H1 (cell line): ENCODE data around the gene PDZRN4. TPM values are rescaled to one million over a fixed set of nuclear protein-coding genes. Genes with fewer than 3 reads are reported as not detected.

Experiments used
- CTCF ChIA-PET: fragments of 300-600 bp; sonication (Branson Sonifier 250); formaldehyde crosslinking; loops from one replicate; lab custom pipeline; 2021; ENCODE audit not compliant: partially characterized antibody; lab: Charles Lee
- POLR2A ChIA-PET: fragments of 300-600 bp; sonication (Branson Sonifier 250); formaldehyde crosslinking; loops from one replicate; lab custom pipeline; 2021; ENCODE audit warnings: inconsistent platforms; ENCODE audit not compliant: partially characterized antibody; lab: Charles Lee
- DNase-seq, 2 experiments: peaks; one replicate each; pipeline versions ENCODE4 v3.0.0 to v3.0.0-alpha.2; 2010 to 2022; ENCODE audit warnings: low spot score in 2 of 2, low read depth in 1 of 2, mixed read lengths in 1 of 2
- FAIRE-seq: peaks from 2 replicates; lab custom pipeline; 2011; peaks lifted over from hg19 to GRCh38; lab: Jason Lieb, UNC
- H2AFZ ChIP-seq: 2 replicates; pipeline ENCODE4 v1.8.1; 2012; ENCODE audit warnings: low read length, inconsistent platforms
- H2AK5ac ChIP-seq: 2 replicates; pipeline ENCODE4 v1.6.1; 2013; ENCODE audit warnings: low read depth, low read length
- H2BK120ac ChIP-seq: replicated peaks from 2 replicates; pipeline ENCODE3; 2013; ENCODE audit warnings: low read depth, low read length, inconsistent platforms
- H2BK12ac ChIP-seq: 2 replicates; pipeline ENCODE4 v1.6.1; 2013; ENCODE audit warnings: low read depth, low read length
- H2BK15ac ChIP-seq: 2 replicates; pipeline ENCODE4 v1.6.1; 2013; ENCODE audit warnings: low read length
- H2BK20ac ChIP-seq: 2 replicates; pipeline ENCODE4 v1.6.1; 2013; ENCODE audit warnings: low read length
- H2BK5ac ChIP-seq: 2 replicates; pipeline ENCODE4 v1.6.1; 2013; ENCODE audit warnings: low read depth, low read length
- H3K14ac ChIP-seq: 2 replicates; pipeline ENCODE4 v1.6.1; 2013; ENCODE audit warnings: inconsistent platforms; ENCODE audit not compliant: insufficient read length
- H3K18ac ChIP-seq: 2 replicates; pipeline ENCODE4 v1.6.1; 2013; ENCODE audit warnings: low read length; ENCODE audit errors: extremely low read depth
- H3K23ac ChIP-seq: 2 replicates; pipeline ENCODE4 v1.6.1; 2013; ENCODE audit warnings: inconsistent platforms; ENCODE audit not compliant: insufficient read length
- H3K23me2 ChIP-seq: 2 replicates; pipeline ENCODE4 v1.6.1; 2013; ENCODE audit warnings: low read depth, low read length
- H3K27ac ChIP-seq: 2 replicates; pipeline ENCODE4 v1.6.1; 2011; ENCODE audit warnings: low read depth, low read length, inconsistent platforms
- H3K27me3 ChIP-seq, 4 experiments: replicated peaks in 1 of 4; 1 replicate in 1 of 4; 2 replicates in 3 of 4; pipeline versions ENCODE4 v1.6.1 to v1.8.1; 2011 to 2013; ENCODE audit warnings: low read length in 3 of 4, mild to moderate bottlenecking in 3 of 4, inconsistent platforms in 2 of 4, mixed read lengths in 2 of 4, moderate library complexity in 1 of 4; ENCODE audit not compliant: control insufficient read depth in 3 of 4, insufficient read depth in 3 of 4; ENCODE audit errors: extremely low read depth in 1 of 4
- H3K36me3 ChIP-seq, 4 experiments: 2 replicates each; pipeline versions ENCODE4 v1.6.1 to v1.8.1; 2011 to 2013; ENCODE audit warnings: mild to moderate bottlenecking in 4 of 4, low read length in 3 of 4, moderate library complexity in 2 of 4, control low read depth in 1 of 4, inconsistent platforms in 1 of 4; ENCODE audit not compliant: insufficient read depth in 4 of 4, control insufficient read depth in 2 of 4
- H3K4ac ChIP-seq: replicated peaks from 2 replicates; pipeline ENCODE3; 2013; ENCODE audit warnings: low read length, low read depth, mixed read lengths, inconsistent platforms; ENCODE audit not compliant: insufficient read length
- H3K4me1 ChIP-seq, 4 experiments: replicated peaks in 1 of 4; 1 replicate in 1 of 4; 2 replicates in 3 of 4; pipeline versions ENCODE4 v1.6.1 to v1.8.1; 2011 to 2013; ENCODE audit warnings: low read length in 3 of 4, inconsistent platforms in 2 of 4, mixed read lengths in 1 of 4; ENCODE audit not compliant: insufficient read depth in 4 of 4, control insufficient read depth in 3 of 4
- H3K4me2 ChIP-seq, 2 experiments: 2 replicates each; pipeline versions ENCODE4 v1.6.1 to v1.8.1; 2011 to 2013; ENCODE audit warnings: low read depth in 2 of 2, low read length in 2 of 2, control low read depth in 1 of 2, inconsistent platforms in 1 of 2, mild to moderate bottlenecking in 1 of 2; ENCODE audit not compliant: insufficient read depth in 1 of 2
- H3K4me3 ChIP-seq, 4 experiments: fragments of 200-600, 300-600 bp in 1 of 4; sonication (generic), shearing (Covaris generic), sonication (Bioruptor Twin) in 1 of 4; 2 replicates each; pipeline versions ENCODE4 v1.5.1 to v1.8.1; 2011 to 2016; ENCODE audit warnings: low read length in 4 of 4, low read depth in 3 of 4, control low read depth in 2 of 4, inconsistent platforms in 2 of 4, mild to moderate bottlenecking in 2 of 4, mixed read lengths in 1 of 4, moderate library complexity in 1 of 4; ENCODE audit not compliant: insufficient read depth in 2 of 4; ENCODE audit errors: extremely low read depth in 1 of 4
- H3K56ac ChIP-seq: replicated peaks from 2 replicates; pipeline ENCODE3; 2013; ENCODE audit warnings: low read depth, mild to moderate bottlenecking, mixed read lengths, low read length, inconsistent platforms; ENCODE audit not compliant: insufficient read length
- H3K79me1 ChIP-seq: 2 replicates; pipeline ENCODE4 v1.6.1; 2013; ENCODE audit warnings: low read depth, low read length, control low read depth
- H3K79me2 ChIP-seq, 2 experiments: 2 replicates each; pipeline versions ENCODE4 v1.6.1 to v1.8.1; 2012 to 2013; ENCODE audit warnings: low read length in 2 of 2, mild to moderate bottlenecking in 2 of 2, inconsistent platforms in 1 of 2; ENCODE audit not compliant: insufficient read depth in 2 of 2, control insufficient read depth in 1 of 2
- H3K9ac ChIP-seq, 4 experiments: replicated peaks in 1 of 4; 1 replicate in 1 of 4; 2 replicates in 3 of 4; pipeline versions ENCODE4 v1.6.1 to v1.8.1; 2011 to 2013; ENCODE audit warnings: low read depth in 3 of 4, low read length in 3 of 4, control low read depth in 2 of 4, mild to moderate bottlenecking in 2 of 4, moderate library complexity in 2 of 4, inconsistent platforms in 1 of 4; ENCODE audit errors: extremely low read depth in 1 of 4
- H3K9me3 ChIP-seq, 2 experiments: 2 replicates each; pipeline versions ENCODE4 v1.6.1 to v1.8.1; 2012 to 2013; ENCODE audit warnings: mild to moderate bottlenecking in 2 of 2, moderate library complexity in 2 of 2, control low read depth in 1 of 2, inconsistent platforms in 1 of 2, low read depth in 1 of 2, low read length in 1 of 2, mixed read lengths in 1 of 2; ENCODE audit not compliant: insufficient read depth in 2 of 2
- H4K20me1 ChIP-seq, 2 experiments: replicated peaks in 1 of 2; 2 replicates each; pipeline versions ENCODE3 to v1.8.1; 2011 to 2013; ENCODE audit warnings: inconsistent platforms in 2 of 2, low read length in 2 of 2, mild to moderate bottlenecking in 1 of 2; ENCODE audit not compliant: insufficient read depth in 2 of 2, control insufficient read depth in 1 of 2
- H4K5ac ChIP-seq: 2 replicates; pipeline ENCODE4 v1.6.1; 2013; ENCODE audit warnings: low read length, low read depth, mixed read lengths, inconsistent platforms; ENCODE audit not compliant: insufficient read length
- H4K8ac ChIP-seq: 2 replicates; pipeline ENCODE4 v1.8.0; 2013; ENCODE audit warnings: mild to moderate bottlenecking, moderate library complexity, low read length, inconsistent platforms; ENCODE audit not compliant: insufficient read depth; ENCODE audit errors: extremely low read depth
- H4K91ac ChIP-seq: replicated peaks from 2 replicates; pipeline ENCODE3; 2013; ENCODE audit warnings: low read length, mixed read lengths, inconsistent platforms; ENCODE audit not compliant: insufficient read length
- ASH2L ChIP-seq: fragments of 200-600, 300-600 bp; sonication (generic); IDR thresholded peaks from one replicate; pipeline ENCODE4 v1.7.1; 2017; ENCODE audit warnings: low read length
- BACH1 ChIP-seq: IDR thresholded peaks from 2 replicates; pipeline ENCODE4 v1.6.1; 2012; ENCODE audit warnings: low read length, improper control_type of control experiment
- EGR1 ChIP-seq: IDR thresholded peaks from 2 replicates; pipeline ENCODE4 v1.6.1; 2011; ENCODE audit warnings: low read depth, low read length, borderline replicate concordance
- PHF8 ChIP-seq: fragments of 200-600 bp; sonication (generic); conservative IDR thresholded peaks from 2 replicates; pipeline ENCODE4 v1.7.1; 2012; ENCODE audit warnings: low read depth, mild to moderate bottlenecking, inconsistent platforms, low read length, moderate library complexity
- POLR2A ChIP-seq, 2 experiments: IDR thresholded peaks; 1 replicate in 1 of 2; 2 replicates in 1 of 2; pipeline ENCODE4 v1.6.1; 2011; ENCODE audit warnings: low read depth in 2 of 2, low read length in 2 of 2, mild to moderate bottlenecking in 2 of 2; ENCODE audit errors: control extremely low read depth in 1 of 2
- RAD21 ChIP-seq, 2 experiments: IDR thresholded peaks in 1 of 2; conservative IDR thresholded peaks in 1 of 2; 2 replicates each; pipeline ENCODE4 v1.6.1; 2011; ENCODE audit warnings: low read depth in 2 of 2, low read length in 2 of 2, improper control_type of control experiment in 1 of 2, inconsistent platforms in 1 of 2, mild to moderate bottlenecking in 1 of 2, moderate library complexity in 1 of 2
- RXRA ChIP-seq: IDR thresholded peaks from 2 replicates; pipeline ENCODE4 v1.6.1; 2011; ENCODE audit warnings: low read depth, mild to moderate bottlenecking, low read length, moderate library complexity; ENCODE audit not compliant: insufficient read depth
- SP2 ChIP-seq: IDR thresholded peaks from 2 replicates; pipeline ENCODE4 v1.6.1; 2012; ENCODE audit warnings: mild to moderate bottlenecking, low read length, inconsistent platforms
- SUZ12 ChIP-seq: fragments of 200-600 bp; sonication (generic); IDR thresholded peaks from 2 replicates; pipeline ENCODE4 v1.6.1; 2012; ENCODE audit warnings: mild to moderate bottlenecking, inconsistent platforms, low read length, moderate library complexity, mixed read lengths
- TBP ChIP-seq: IDR thresholded peaks from 2 replicates; pipeline ENCODE4 v1.6.1; 2011; ENCODE audit warnings: low read depth, low read length, improper control_type of control experiment
- WGBS, 2 experiments: shearing (Covaris generic) in 1 of 2; methylation state at CpG; one replicate each; pipeline versions ENCODE4 v1.1.6 to v1.1.7; 2013 to 2015; ENCODE audit warnings: low lambda C conversion rate in 2 of 2, mixed read lengths in 2 of 2, inconsistent platforms in 1 of 2, low coverage in 1 of 2, missing lambda C conversion rate in 1 of 2; ENCODE audit not compliant: insufficient replicate concordance in 2 of 2, insufficient coverage in 1 of 2, insufficient read length in 1 of 2; ENCODE audit errors: extremely low coverage in 1 of 2, missing lambda C conversion rate in 1 of 2; 5-methylcytosine and 5-hydroxymethylcytosine counted together
- polyA plus RNA-seq, 7 experiments: library from polyadenylated mRNA; depleted of rRNA in 3 of 7; stranded (reverse) in 5 of 7; unstranded in 2 of 7; fragments of >200 nt in 5 of 7; fragments of 200-250 nt in 2 of 7; gene quantifications; 1 replicate in 5 of 7; 2 replicates in 1 of 7; 4 replicates in 1 of 7; pipeline versions ENCODE4 v1.2.1 to v1.2.3, GENCODE V29; 2011 to 2013; ENCODE audit warnings: missing spikeins in 2 of 7, mixed read lengths in 2 of 7
- total RNA-seq: library from RNA; stranded (reverse); fragmentation: NEBNext Ultra II Directional; extraction: Animal tissue kit (Norgen Biotek cat#: 25700); gene quantifications from 2 replicates; pipeline ENCODE4 v1.2.1, GENCODE V29; 2021
- TF ChIP-seq, protein P1 (sequence below): IDR thresholded peaks from 2 replicates; pipeline ENCODE4 v1.6.1; 2012; ENCODE audit warnings: low read length, inconsistent platforms
- TF ChIP-seq, protein P2 (sequence below): IDR thresholded peaks from 2 replicates; pipeline ENCODE4 v1.6.1; 2012; ENCODE audit warnings: inconsistent platforms

Gene PDZRN4
- total and polyA plus RNA-seq, 2 of the 8 experiments (the other 6 are each of a cell fraction or from before 2014, with no cell fraction given) = not detected

DNA sequence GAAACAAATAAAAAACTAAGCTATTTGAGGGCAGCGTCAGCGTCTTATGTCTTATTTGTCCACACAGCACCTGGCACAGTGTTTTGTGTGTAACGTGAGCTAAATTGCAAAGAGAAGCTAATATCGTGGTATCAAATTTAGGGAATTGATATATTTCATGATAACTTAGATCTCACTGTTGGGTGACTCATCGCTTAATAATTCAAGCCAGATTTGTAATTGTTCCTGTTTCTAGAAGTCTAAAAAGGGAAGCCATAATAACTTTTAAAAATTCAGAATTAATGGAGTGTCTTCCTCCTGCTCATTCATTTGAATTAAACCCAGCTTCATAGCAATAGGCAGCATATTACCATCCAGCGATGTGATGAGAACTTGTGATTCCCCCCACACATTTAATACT, 214.7 kb downstream of the PDZRN4 start:
- no peaks in the 10 kb centered on the region for H3K36me3 ChIP-seq
- H4K91ac ChIP-seq = no peak overlapping the region
- H3K9ac ChIP-seq = no peak overlapping the region
- H2BK20ac ChIP-seq = no peak overlapping the region
- no peaks in the 10 kb centered on the region for H3K79me2 ChIP-seq
- no peak overlapping the region for H3K56ac ChIP-seq
- 0 out of 2 replicates have a peak overlapping the region, but pooled peaks have one; percentile 3 for H2AFZ ChIP-seq
- H4K20me1 ChIP-seq = no peaks in the 10 kb centered on the region
- H3K14ac ChIP-seq = no peak overlapping the region
- peaks cover 4 to 9% of the 10 kb centered on the region in 2 experiments for H3K9me3 ChIP-seq
- no peak overlapping the region for H2AK5ac ChIP-seq
- 93% methylated on average over 6 of the region's 6 CpGs; no CpG with 5 or more reads in 1 of the 2 experiments for WGBS, 2 experiments
- no peak overlapping the region for H3K4me2 ChIP-seq
- no peak overlapping the region for H2BK5ac ChIP-seq
- H2BK12ac ChIP-seq = no peak overlapping the region
- ChIA-PET POLR2A (no interaction called here), CTCF (no interaction called here)
- H3K4me1 ChIP-seq = peaks cover 0 to 4% (median 0%) of the 10 kb centered on the region in 4 experiments; a peak in 2 of 7 replicates
- no peak overlapping the region for H3K27ac ChIP-seq
- no peak overlapping the region for H3K18ac ChIP-seq
- H2BK15ac ChIP-seq = no peak overlapping the region
- H4K8ac ChIP-seq = no peak overlapping the region
- H4K5ac ChIP-seq = no peak overlapping the region
- FAIRE-seq (no peak), DNase-seq (no peak)
- H2BK120ac ChIP-seq = no peak overlapping the region
- H3K79me1 ChIP-seq = no peaks in the 10 kb centered on the region
- no peaks in the 10 kb centered on the region for H3K23me2 ChIP-seq
- H3K4me3 ChIP-seq = no peak overlapping the region
- no peak overlapping the region for H3K4ac ChIP-seq
- H3K23ac ChIP-seq = no peak overlapping the region
- no peaks in the 10 kb centered on the region for H3K27me3 ChIP-seq
- no peak for TF ChIP-seq TBP
- TF ChIP-seq, protein P1, sequence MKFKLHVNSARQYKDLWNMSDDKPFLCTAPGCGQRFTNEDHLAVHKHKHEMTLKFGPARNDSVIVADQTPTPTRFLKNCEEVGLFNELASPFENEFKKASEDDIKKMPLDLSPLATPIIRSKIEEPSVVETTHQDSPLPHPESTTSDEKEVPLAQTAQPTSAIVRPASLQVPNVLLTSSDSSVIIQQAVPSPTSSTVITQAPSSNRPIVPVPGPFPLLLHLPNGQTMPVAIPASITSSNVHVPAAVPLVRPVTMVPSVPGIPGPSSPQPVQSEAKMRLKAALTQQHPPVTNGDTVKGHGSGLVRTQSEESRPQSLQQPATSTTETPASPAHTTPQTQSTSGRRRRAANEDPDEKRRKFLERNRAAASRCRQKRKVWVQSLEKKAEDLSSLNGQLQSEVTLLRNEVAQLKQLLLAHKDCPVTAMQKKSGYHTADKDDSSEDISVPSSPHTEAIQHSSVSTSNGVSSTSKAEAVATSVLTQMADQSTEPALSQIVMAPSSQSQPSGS = no peak
- no peak for TF ChIP-seq BACH1
- no peak for TF ChIP-seq RXRA
- TF ChIP-seq PHF8 = no peak
- TF ChIP-seq, protein P2, sequence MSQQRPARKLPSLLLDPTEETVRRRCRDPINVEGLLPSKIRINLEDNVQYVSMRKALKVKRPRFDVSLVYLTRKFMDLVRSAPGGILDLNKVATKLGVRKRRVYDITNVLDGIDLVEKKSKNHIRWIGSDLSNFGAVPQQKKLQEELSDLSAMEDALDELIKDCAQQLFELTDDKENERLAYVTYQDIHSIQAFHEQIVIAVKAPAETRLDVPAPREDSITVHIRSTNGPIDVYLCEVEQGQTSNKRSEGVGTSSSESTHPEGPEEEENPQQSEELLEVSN = no peak
- no peak for TF ChIP-seq ASH2L
- TF ChIP-seq POLR2A (IDR thresholded peaks at IDR 0.05; ENCODE audit: control extremely low read depth in 1 of 2, low read depth in 2 of 2, low read length in 2 of 2) = no peak
- no peak for TF ChIP-seq SP2
- no peak for TF ChIP-seq EGR1
- no peak for TF ChIP-seq SUZ12
- TF ChIP-seq RAD21 (IDR thresholded peaks at IDR 0.05 in 1 of 2, conservative IDR thresholded peaks at IDR 0.05 in 1 of 2; ENCODE audit: low read depth in 2 of 2, low read length in 2 of 2) = no peak
